ENCODE results near the gene LIFR. TPM values are rescaled to one million over a fixed set of nuclear protein-coding genes. Genes with fewer than 3 reads are reported as not detected.

Gene LIFR
- total RNA-seq, 1 donor from 2014 or later, result 21.3 TPM

- no peak for TF ChIP-seq CTCF (conservative IDR thresholded peaks at IDR 0.05)
- Mint-ChIP-seq H3K9me3 (no peaks in the 10 kb centered on the region), H3K27ac (ENCODE audit: unreplicated experiment) (no peak overlapping the region), H3K4me1 (no peaks in the 10 kb centered on the region), H3K36me3 (ENCODE audit: low read depth) (no peaks in the 10 kb centered on the region), H3K4me3 (no peak overlapping the region), H3K27me3 (ENCODE audit: low read depth) (no peaks in the 10 kb centered on the region)
- no peak for DNase-seq (ENCODE audit: low read depth, low spot score)
Observed at GRCh38 chr5:38589629-38590028, 33.2 kb upstream of the LIFR start.

GRCh38 chr5:38585816-38586215 is 29.4 kb upstream of the LIFR start:
- Mint-ChIP-seq H3K27me3 (ENCODE audit: low read depth) (no peaks in the 10 kb centered on the region), H3K36me3 (ENCODE audit: low read depth) (no peaks in the 10 kb centered on the region), H3K9me3 (no peaks in the 10 kb centered on the region), H3K27ac (ENCODE audit: unreplicated experiment) (no peak overlapping the region), H3K4me1 (no peaks in the 10 kb centered on the region), H3K4me3 (no peak overlapping the region)
- DNase-seq (ENCODE audit: low read depth, low spot score), result no peak
- TF ChIP-seq CTCF (conservative IDR thresholded peaks at IDR 0.05), result no peak

GRCh38 chr5:38583500-38583899 is 27.1 kb upstream of the LIFR start:
- no peak for TF ChIP-seq CTCF (conservative IDR thresholded peaks at IDR 0.05)

GRCh38 chr5:38582975-38583319 is 26.5 kb upstream of the LIFR start:
- no peaks in the 10 kb centered on the region for H3K36me3 Mint-ChIP-seq (ENCODE audit: low read depth)
- H3K4me1 Mint-ChIP-seq, result no peaks in the 10 kb centered on the region
- DNase-seq (ENCODE audit: low read depth, low spot score), result no peak
- H3K4me3 Mint-ChIP-seq, result no peak overlapping the region
- no peak overlapping the region for H3K27ac Mint-ChIP-seq (ENCODE audit: unreplicated experiment)
- no peaks in the 10 kb centered on the region for H3K9me3 Mint-ChIP-seq
- no peak for TF ChIP-seq CTCF (conservative IDR thresholded peaks at IDR 0.05)
- H3K27me3 Mint-ChIP-seq (ENCODE audit: low read depth), result no peaks in the 10 kb centered on the region

More at GRCh38 chr5:38583500-38583899, 27.1 kb upstream of the LIFR start:
- no peak for DNase-seq (ENCODE audit: low read depth, low spot score)
- Mint-ChIP-seq H3K27me3 (ENCODE audit: low read depth) (no peaks in the 10 kb centered on the region), H3K27ac (ENCODE audit: unreplicated experiment) (no peak overlapping the region), H3K4me3 (no peak overlapping the region), H3K9me3 (no peaks in the 10 kb centered on the region), H3K4me1 (no peaks in the 10 kb centered on the region), H3K36me3 (ENCODE audit: low read depth) (no peaks in the 10 kb centered on the region)

GRCh38 chr5:38582293-38582974 is 26.0 kb upstream of the LIFR start:
- no peaks in the 10 kb centered on the region for H3K27me3 Mint-ChIP-seq (ENCODE audit: low read depth)
- H3K4me3 Mint-ChIP-seq, result no peak overlapping the region
- H3K4me1 Mint-ChIP-seq, result peaks cover under 1% of the 10 kb centered on the region
- no peaks in the 10 kb centered on the region for H3K36me3 Mint-ChIP-seq (ENCODE audit: low read depth)
- H3K9me3 Mint-ChIP-seq, result no peaks in the 10 kb centered on the region
- no peak overlapping the region for H3K27ac Mint-ChIP-seq (ENCODE audit: unreplicated experiment)
- TF ChIP-seq CTCF (conservative IDR thresholded peaks at IDR 0.05), result no peak
- DNase-seq (ENCODE audit: low read depth, low spot score), result no peak

Measured in neural crest cell (in vitro differentiated cells).